GM19455 (cell line): ENCODE measurements around the gene STK38L.
A peak's percentile ranks its signal among the peaks of the same experiment; 100 is the strongest.

Experiments
- ATAC-seq: cut with Tn5 transposase; IDR thresholded peaks from one replicate; pipeline ENCODE4 v1.9.1; 2021; ENCODE audit not compliant: unreplicated experiment

Gene STK38L

DNA sequence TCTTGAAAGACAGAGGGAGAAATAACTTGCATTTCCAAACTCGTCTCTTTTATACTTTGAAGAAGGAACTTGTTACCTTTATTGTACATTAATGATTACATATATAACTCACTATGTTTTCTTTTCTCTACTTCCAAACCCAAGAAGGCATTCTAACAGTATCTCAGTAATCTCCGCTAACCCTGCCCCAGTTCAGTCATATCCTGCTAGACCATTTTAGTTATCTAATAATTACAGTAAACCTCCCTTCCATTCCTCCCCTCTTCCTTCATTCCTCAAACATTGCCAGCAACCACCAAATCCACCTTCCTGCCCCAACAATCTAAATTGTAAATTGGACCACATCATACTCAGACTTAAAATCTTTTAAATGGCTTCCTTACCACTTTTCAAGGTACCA, 30.6 kb downstream of the STK38L start:
- no peak for ATAC-seq

DNA sequence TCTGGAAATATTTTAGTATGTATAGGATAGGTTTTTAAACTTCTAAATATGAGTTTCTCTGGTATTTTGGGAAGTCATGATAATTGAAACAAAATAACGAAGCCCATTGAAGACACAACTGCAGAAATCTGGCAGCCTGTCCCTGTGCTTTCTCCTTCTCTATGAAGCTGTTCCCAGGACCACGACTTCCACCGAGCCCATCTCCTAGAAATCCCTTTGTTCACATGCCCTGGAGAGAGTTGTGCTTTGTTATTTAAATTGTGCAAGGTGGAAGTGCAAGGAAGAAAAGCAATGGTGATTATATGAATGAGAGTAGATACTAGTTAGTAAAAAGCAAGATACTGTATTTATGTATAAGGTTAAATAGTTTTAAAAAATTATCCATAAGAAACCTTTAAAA, 32.2 kb downstream of the STK38L start:
- ATAC-seq, result no peak

DNA sequence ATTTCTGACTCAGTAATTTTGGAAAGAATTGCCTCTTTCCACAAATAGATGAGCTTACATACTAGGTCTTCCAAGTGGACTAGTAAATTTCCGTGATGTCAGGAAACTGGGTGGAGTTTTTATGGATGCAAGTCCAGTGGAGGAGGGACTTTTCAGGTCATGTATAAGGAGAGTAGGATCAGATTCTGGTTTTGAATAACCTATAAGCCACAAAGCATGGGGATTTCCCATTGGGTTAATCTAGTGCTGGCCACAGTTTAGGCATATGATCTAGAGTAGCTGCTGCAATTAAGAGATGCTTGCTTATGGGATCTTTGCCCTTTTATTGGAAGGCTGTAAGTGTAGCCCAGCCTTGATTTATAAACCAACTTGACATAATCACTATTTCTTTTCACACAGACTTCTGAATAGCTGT, 33.8 kb downstream of the STK38L start:
- peak; percentile 81 for ATAC-seq

DNA sequence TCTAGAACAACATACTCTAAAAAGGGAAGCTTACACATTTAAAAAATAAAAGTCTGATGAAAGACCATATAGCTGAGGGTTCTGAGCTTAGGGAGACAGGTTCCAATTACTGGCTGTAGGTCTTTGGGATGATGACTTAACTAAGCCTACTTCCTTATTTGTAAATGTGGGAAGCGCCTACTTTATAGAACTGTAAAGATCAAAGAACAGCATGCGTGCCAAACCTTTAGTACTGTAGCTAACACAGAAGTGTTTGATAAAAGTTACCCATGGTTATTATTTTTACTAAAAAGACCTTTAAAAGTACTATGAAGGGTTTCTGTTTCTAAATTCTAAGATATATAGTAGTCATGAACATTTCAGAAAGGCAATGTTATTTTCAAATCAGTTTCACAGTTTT, 35.7 kb downstream of the STK38L start:
- no peak for ATAC-seq

DNA sequence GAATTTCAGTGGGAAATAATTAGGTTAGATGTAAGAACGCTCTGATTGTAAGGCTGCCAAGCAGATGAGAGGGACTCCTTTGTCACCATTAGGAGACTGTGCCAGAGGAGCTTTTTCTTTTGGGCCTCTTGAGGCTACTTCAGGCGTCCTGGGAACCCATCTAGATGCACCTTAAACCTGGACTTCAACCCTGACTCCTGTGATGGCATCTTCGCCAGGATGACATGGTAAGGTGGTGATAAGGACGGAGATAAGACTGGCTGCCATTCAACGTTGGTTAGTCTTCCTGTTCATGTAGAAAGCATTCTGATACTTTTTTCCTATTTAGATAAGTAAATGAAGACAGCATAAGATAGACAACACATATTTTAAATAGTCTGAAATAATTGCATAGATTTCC, 36.3 kb downstream of the STK38L start:
- no peak for ATAC-seq

DNA sequence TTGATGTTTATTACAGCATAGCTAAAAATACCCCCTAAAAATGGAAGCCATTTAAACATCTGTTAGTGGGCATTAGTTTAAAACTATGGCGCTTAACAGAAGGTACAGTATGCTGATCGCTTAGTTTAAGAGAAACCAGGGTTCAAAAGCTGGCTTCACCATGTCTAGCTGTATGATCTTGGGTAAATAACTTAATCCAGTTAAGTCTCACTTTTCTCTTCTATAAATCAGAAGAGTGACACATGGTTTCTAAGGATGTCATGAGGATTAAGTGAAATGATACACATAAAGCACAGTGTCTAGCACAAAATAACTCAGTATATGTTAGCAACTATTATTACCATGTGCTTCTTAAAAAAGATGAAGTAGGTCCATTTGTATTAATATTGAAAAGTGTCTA, 38.7 kb downstream of the STK38L start:
- no peak for ATAC-seq

DNA sequence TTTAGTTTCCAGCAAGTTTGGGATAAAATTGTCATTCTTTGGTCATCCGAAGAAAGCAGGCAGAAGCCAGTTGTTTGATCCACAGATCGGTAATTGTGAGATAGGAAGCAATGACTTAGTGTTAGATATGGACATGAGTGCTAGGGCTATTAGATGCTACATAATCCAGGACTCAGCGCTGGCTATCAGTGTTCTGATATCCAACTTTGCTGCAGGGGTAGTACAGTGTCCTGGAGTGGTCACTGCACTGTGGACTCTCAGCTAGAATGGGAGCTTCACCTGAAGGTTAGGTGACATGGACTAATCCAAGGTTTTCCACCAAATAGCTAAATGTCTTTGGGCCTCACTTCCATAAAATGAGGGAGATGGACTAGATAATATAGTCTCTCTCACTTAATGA, 39.9 kb downstream of the STK38L start:
- ATAC-seq, result no peak

DNA sequence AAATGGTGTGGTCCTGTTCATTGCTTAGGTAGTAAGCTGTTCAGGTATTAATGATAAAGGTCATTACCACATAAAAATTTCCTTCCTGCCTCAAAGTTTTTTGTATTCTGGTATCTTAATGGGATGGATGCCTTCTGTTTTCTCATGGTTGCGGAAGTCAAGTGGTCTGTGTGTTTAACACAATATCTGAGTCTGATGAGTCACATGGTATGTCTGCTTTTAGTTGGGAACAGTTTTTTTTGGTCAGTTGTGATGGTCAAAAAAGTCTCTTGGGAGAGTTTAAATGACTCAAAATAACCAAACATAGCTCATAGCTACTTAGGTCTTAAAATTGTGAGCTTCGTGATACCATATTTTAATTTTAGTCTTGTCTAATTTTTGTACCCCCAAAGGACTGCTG, 40.7 kb downstream of the STK38L start:
- ATAC-seq, result no peak

DNA sequence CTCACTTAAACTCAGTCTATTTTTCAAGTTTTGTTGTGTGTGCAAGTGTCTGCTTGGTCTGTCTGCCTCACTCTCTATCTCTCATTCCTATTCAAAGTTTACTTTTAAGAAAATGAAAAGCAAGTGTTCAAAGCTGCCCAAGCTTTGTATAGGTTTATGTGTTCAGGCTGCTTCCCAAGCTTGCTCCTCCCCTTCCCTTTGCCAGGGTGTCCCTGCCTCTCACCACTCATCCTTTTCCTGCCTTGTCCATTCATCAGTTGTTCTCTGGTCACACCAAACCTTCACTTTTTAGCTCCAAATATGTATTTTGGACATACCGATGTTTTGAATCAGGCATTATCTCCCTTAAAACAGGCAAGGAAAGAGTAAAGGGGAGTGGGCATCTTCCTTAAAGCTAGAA, 41.3 kb downstream of the STK38L start:
- ATAC-seq, result no peak

DNA sequence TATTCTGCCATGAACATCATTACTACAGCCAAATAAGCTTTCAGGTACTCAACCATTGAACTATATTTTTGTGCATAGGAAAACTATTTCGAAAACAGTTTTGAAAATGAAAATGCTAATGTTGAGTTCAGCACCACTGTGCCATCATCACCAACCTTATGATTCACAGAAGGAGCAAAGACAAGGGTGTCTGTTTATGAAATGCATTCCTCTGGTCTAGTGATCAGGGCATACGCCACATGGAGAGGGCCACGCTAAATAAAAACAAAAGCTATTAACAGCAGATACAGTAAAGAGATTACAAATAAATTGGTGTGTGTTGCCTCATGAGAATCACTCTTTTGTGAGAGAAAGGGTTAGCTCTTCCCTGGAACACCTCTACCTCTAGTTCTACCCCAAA, 45.3 kb downstream of the STK38L start:
- no peak for ATAC-seq

DNA sequence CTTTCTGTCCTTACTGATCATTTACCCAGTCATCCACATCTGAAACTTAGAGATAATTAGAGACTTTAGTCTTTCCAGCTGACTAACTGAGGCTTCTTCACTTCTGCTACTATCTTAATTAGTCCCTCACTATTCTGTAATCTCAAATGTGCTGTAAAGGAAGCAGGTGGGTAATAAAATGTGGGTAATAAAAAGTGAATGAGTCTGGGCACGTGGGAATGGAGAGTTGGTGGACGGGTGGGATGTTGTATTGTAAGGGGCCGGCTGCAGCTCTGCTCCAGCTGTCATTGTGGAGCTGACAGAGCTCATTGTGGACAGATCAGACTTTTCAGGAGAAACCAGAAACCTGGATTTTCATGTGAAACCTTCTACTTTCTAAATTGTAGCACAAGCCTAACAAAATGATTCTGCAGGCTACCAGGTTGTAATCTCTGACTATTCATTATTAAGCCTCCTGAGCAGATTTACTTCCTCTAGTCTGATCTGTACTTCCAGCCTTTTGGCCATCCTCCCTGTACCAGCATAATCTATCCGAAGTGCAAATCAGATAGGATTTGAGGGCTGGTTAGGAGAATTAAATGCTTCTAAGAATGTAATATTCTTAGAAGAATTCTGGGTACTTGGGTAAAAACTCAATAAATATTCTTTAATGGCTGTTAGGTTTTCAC, 46.5 kb downstream of the STK38L start:
- ATAC-seq, result no peak

DNA sequence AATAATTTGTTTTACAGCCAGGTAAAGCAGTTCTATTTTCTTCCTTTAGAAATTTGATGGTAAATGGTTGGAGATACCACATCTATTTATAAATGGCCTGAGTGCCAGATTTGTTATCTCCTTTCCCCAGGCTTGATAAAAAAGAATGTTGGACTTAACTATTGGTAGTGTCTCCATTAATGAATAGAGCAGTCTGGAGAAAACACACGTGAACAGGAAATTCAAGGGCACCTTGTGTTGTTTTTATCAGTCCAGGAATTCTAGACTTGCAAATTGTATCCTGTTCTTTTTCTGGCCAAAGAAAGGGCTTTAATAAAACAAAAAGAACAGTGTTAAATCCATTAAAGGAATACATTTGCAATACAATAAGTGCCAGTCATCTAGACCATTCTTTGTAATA, 47.8 kb downstream of the STK38L start:
- no peak for ATAC-seq

DNA sequence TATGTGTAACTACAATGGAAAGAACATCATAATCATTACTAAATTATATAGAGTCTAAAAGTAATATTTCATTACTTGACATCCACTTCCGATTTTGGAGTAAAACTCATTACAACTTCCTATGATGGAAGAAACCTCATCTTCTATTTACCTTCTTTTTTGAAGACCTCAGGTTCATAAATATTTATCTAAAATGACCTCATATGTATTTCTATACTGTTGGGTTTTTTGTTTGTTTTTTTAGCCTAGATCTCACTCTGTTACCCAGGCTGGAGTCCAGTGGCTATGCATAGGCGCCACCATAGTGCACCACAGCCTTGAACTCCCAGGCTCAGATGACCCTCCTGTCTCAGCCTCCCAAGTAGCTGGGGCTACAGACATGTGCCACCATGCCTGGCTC, 48.6 kb downstream of the STK38L start:
- no peak for ATAC-seq

DNA sequence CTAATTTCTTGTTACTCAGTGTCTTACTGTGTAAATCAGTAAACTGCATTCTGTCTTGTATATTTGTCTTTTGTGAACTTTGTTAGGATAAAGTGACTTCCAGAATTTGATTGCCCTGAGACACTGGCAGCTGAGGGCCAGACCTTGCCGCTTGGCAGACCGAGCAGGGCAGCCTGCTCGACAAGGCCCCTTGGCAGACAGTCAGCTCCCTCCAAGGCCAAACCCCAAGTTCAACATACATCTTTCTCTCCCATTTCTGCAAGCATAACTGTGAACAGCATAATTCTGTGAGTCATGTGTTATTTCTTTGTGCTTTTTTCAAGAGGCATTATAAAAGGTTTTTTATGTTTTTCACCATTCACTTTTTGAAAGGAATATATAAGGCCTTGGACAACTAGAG, 49.4 kb downstream of the STK38L start:
- no peak for ATAC-seq

DNA sequence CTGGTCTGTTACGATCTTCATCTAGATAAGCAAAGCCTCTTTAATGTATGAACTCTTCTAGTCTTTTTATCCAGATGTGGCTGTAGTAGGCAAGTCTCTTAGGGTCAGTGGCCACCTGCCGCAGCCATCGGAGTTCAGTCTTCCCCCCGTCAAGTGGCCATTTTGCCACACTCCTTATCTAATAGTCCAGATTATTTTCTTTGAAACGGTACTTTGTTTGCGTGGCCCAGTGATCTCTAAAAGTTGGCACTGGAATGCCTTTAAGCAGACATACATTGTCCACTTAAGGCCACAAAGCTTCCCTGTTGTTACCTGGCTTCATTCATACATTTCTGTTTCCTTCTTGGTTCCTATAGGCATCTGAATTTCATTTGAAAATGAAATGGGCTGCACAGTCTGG, 52.6 kb downstream of the STK38L start:
- ATAC-seq, result no peak

DNA sequence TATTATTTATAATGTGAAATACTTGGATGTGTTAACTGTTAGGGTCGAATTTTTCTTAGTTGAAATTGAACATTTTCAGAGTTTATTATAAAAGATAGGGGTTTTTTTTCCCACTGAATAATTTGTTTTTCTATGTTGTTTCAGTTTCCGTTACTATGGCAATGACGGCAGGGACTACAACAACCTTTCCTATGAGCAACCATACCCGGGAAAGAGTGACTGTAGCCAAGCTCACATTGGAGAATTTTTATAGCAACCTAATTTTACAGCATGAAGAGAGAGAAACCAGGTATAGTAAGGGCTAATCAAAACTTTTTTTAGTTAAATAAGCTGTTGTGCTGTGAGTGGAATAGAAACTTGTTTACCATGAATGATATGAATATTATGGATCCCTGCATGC, 53.5 kb downstream of the STK38L start:
- no peak for ATAC-seq

DNA sequence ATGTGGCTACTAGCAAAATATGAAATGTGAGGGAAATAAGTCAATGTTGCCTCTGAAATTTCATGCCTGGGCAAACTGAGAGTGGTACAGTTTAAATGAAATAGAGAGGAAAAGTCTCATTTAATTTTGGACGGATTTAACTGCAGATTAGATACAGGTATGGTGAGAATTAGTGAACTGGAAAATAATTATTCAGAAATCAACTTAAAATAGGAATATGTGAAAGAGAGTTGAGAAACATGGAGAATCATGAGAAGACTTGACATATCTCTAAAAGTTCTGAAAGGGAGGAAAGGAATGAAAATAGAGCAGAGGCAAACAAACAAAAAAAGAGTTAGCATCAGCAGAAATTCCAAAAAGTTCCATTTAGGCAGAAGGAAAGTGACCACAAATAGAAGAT, 55.0 kb downstream of the STK38L start:
- no peak for ATAC-seq

DNA sequence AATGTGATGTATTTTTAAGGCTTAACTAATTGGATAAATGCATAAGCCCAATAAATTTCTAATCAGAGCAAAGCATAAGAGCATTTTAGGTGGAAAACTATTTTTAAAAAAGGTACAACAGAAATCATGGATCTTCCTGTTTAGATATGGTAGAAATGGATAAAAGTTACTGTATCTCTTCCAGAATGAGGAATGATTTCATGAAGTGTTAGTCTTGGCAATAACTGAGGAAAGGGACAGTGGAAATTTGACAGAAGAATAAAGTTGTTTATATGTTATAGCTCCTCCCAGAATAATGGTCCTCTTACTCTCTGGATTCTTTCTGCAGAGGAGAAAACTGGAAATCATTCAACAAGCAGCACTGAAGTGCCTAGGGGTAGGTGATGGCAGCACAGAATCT, 56.1 kb downstream of the STK38L start:
- ATAC-seq, result no peak

DNA sequence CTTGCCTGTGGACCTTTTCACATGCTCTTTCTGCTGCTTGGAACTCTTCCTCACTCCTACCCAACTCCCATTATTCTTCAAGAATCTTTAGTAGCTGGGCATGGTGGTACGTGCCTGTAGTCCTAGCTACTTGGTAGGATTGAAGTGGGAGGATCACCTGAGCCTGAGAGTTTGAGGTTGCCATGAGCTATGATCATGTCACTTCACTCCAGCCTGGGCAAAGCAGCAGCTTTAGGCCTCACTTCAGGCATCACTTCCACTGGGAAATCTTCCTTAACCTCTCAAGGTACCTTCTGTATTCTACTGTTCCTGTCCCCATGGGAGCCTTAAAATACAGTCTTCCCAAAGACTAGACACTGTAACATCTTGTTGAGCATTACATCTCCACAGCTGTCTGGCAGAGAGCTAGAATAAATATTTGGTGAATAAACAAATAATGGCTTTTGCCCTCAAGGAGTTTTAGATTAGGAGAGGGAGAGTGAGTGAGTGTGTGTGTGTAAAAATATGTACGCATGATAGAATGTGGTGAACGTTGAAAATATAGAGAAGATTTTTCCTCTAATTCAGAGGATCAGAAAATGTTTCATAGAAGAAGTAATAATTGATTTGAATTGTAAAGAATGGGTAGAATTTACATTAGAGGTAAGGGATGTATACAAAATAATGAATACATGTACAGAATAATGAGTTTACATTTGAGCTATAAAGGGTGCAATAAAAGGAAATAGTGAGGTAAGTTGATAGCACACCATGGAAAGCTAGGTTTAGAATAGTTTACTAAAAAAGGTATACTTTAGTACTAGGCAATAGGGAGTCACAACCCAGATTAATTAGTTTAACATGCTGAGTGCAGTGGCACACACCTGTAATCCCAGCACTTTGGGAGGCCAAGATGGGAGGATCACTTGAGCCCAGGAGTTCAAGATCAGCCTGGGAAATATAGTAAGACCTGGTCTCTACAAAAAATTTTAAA, 59.3 kb downstream of the STK38L start:
- ATAC-seq, result no peak

DNA sequence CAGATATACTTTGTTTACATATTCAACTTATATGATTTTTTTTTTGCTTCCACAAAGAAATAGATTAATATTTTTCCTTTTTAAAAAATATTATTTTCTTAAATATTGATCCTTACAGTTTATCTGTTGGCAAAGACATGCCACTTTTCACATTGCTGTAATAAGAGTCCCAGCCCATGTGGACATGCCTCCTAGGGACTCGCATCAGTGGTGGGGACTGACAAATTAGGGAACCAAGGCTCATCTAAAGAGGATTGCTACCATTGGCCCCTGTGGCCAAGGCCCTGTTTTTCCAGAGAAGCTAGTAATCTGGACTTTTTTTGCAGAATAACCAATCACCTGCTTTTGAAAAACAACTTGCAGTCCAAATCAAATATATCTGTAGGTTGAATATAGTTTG, 60.8 kb downstream of the STK38L start:
- no peak for ATAC-seq

DNA sequence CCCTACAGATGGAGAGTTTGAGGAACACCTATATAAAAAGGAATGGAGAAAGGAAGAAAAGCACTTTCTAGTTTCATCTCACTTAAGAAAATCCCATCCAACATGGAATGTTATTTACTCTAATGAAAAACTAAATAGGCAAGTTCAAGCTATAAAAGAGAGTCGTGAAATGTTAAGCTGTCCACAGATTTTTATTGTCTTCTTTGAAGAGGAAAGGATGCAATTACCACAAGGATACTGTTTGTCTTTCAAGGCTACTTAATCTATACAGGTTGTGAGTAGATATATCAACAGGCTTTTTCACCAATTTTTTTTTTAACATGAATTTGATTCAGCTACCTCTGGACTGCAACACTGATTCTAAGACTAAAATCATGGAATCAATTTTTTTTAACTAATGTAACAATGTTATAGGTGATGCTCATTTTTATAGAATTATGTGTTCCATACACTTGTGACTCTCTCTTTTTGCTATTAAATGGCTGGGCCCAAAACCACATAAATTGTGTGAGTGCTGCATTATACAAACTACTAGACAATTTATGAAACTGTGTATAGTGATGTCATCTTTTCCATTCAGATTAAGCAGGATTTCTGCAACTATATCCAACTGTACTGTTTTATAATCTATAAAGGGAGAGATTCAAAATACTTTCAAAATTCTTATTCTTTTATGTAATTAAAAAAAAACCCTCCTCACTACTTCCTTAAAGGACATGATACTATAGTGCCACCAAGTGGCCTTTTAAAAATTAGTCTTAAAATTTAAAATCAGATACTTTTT, 61.8 kb downstream of the STK38L start:
- no peak for ATAC-seq
